MM.1S (cell line): Measurements from ENCODE around the gene SLC29A1.

Source experiments
- EZH2 ChIP-seq: fragments of 300-600 bp; sonication (generic); optimal IDR thresholded peaks from 2 replicates; pipeline ENCODE3; 2017; ENCODE audit warnings: low read depth, mild to moderate bottlenecking, antibody characterized with exemption, low read length, mixed read lengths
- EZH2phosphoT487 ChIP-seq: fragments of 300-600 bp; sonication (generic); IDR thresholded peaks from 2 replicates; pipeline ENCODE4 v1.6.1; 2018; ENCODE audit warnings: antibody characterized with exemption, low read length
- TF ChIP-seq, protein P1 (sequence below): fragments of 300-600 bp; sonication (generic); IDR thresholded peaks from 2 replicates; pipeline ENCODE4 v1.5.1; 2016; ENCODE audit warnings: antibody characterized with exemption, low read length, mixed read lengths

GRCh38 chr6:44189257-44189656 lies 34.1 kb upstream of the SLC29A1 start:
- TF ChIP-seq, protein P1, sequence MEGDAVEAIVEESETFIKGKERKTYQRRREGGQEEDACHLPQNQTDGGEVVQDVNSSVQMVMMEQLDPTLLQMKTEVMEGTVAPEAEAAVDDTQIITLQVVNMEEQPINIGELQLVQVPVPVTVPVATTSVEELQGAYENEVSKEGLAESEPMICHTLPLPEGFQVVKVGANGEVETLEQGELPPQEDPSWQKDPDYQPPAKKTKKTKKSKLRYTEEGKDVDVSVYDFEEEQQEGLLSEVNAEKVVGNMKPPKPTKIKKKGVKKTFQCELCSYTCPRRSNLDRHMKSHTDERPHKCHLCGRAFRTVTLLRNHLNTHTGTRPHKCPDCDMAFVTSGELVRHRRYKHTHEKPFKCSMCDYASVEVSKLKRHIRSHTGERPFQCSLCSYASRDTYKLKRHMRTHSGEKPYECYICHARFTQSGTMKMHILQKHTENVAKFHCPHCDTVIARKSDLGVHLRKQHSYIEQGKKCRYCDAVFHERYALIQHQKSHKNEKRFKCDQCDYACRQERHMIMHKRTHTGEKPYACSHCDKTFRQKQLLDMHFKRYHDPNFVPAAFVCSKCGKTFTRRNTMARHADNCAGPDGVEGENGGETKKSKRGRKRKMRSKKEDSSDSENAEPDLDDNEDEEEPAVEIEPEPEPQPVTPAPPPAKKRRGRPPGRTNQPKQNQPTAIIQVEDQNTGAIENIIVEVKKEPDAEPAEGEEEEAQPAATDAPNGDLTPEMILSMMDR = no peak
- TF ChIP-seq EZH2 (no peak), EZH2phosphoT487 (no peak)
